Panc1 (cell line): Measurements from ENCODE around the gene TMEM273. TPM values are rescaled to one million over a fixed set of nuclear protein-coding genes. Genes with fewer than 3 reads are reported as not detected.

Experiments
- ATAC-seq: fragments of 200-7000 bp; cut with Tn5 transposase; 2 replicates; pipeline ENCODE4 v1.9.1; 2020; ENCODE audit warnings: mild to moderate bottlenecking, moderate library complexity
- BruUV-seq: library from RNA; stranded (reverse); fragments of 400-500 nt; replicated peaks from 2 replicates; lab custom pipeline; 2021; lab: Mats Ljungman, UMichigan
- CTCF ChIA-PET: fragments of 300-600 bp; sonication (Branson Sonifier 250); formaldehyde crosslinking; loops from one replicate; lab custom pipeline; 2022; ENCODE audit warnings: antibody characterized with exemption; lab: Charles Lee
- POLR2A ChIA-PET: fragments of 300-600 bp; sonication (Branson Sonifier 250); formaldehyde crosslinking; loops from one replicate; lab custom pipeline; 2022; ENCODE audit warnings: antibody characterized with exemption; lab: Charles Lee
- DNase-seq: peaks from one replicate; pipeline ENCODE4 v3.0.0-alpha.2; 2010; ENCODE audit warnings: low read depth, low spot score
- H3K27ac ChIP-seq: 2 replicates; pipeline ENCODE4 v1.5.1; 2011; ENCODE audit warnings: mild to moderate bottlenecking, low read length, inconsistent platforms
- H3K27me3 ChIP-seq: fragments of 200-500 bp; sonication (Bioruptor generic); 2 replicates; pipeline ENCODE4 v1.6.0; 2014; ENCODE audit warnings: low read length, inconsistent platforms; ENCODE audit not compliant: control insufficient read depth, insufficient read depth
- H3K36me3 ChIP-seq: fragments of 200-500 bp; sonication (Bioruptor generic); 2 replicates; pipeline ENCODE4 v1.5.1; 2014; ENCODE audit warnings: inconsistent platforms, mild to moderate bottlenecking, low read length, moderate library complexity; ENCODE audit not compliant: control insufficient read depth, insufficient read depth
- H3K4me1 ChIP-seq: 2 replicates; pipeline ENCODE4 v1.5.1; 2011; ENCODE audit warnings: inconsistent platforms, mild to moderate bottlenecking, low read length, moderate library complexity; ENCODE audit not compliant: control insufficient read depth, insufficient read depth
- H3K4me3 ChIP-seq, 2 experiments: 2 replicates each; pipeline ENCODE4 v1.5.1; 2011 to 2012; ENCODE audit warnings: low read depth in 2 of 2, low read length in 2 of 2, mild to moderate bottlenecking in 2 of 2, inconsistent platforms in 1 of 2, moderate library complexity in 1 of 2
- H3K9me3 ChIP-seq: fragments of 200-500 bp; sonication (Bioruptor generic); 2 replicates; pipeline ENCODE4 v1.5.1; 2014; ENCODE audit warnings: low read depth, mild to moderate bottlenecking, inconsistent platforms, low read length, moderate library complexity; ENCODE audit not compliant: control insufficient read depth, insufficient read depth
- POLR2AphosphoS5 ChIP-seq: IDR thresholded peaks from 2 replicates; pipeline ENCODE4 v1.6.1; 2012; ENCODE audit warnings: mild to moderate bottlenecking, low read depth, low read length, moderate library complexity
- SIN3A ChIP-seq: IDR thresholded peaks from 2 replicates; pipeline ENCODE4 v1.6.1; 2012; ENCODE audit warnings: low read depth, mild to moderate bottlenecking, low read length, moderate library complexity, borderline replicate concordance; ENCODE audit not compliant: insufficient read depth
- TCF7L2 ChIP-seq: IDR thresholded peaks from 2 replicates; pipeline ENCODE4 v1.6.1; 2011; ENCODE audit warnings: mild to moderate bottlenecking, low read depth, low read length, inconsistent platforms
- in situ Hi-C: cut with HindIII; loops from 2 replicates; pipeline ENCODE4 v1.10.0; 2016; ENCODE audit warnings: low sequenced_read_pairs, low pct_unique_long_range_greater_than_20kb
- intact Hi-C: fragments of 100-400 bp; cut with micrococcal nuclease; formaldehyde crosslinking; loops from one replicate; pipeline ENCODE4 v1.10.0; 2022; ENCODE audit not compliant: unreplicated experiment
- total RNA-seq: library from RNA; stranded (reverse); gene quantifications from one replicate; pipeline ENCODE4 v1.2.1, GENCODE V29; 2021; ENCODE audit not compliant: unreplicated experiment
- TF ChIP-seq, protein P1 (sequence below), 2 experiments: IDR thresholded peaks; 2 replicates each; pipeline ENCODE4 v1.6.1; 2011 to 2012; ENCODE audit warnings: low read depth in 2 of 2, control low read depth in 1 of 2, low read length in 1 of 2, mild to moderate bottlenecking in 1 of 2, moderate library complexity in 1 of 2; ENCODE audit not compliant: insufficient read depth in 1 of 2
- TF ChIP-seq, protein P2 (sequence below): fragments of 450-650 bp; IDR thresholded peaks from 2 replicates; pipeline ENCODE4 v1.5.1; 2017; ENCODE audit warnings: mild to moderate bottlenecking

Gene TMEM273
- total RNA-seq, 1 experiment from 2014 or later = 0.23 TPM

DNA sequence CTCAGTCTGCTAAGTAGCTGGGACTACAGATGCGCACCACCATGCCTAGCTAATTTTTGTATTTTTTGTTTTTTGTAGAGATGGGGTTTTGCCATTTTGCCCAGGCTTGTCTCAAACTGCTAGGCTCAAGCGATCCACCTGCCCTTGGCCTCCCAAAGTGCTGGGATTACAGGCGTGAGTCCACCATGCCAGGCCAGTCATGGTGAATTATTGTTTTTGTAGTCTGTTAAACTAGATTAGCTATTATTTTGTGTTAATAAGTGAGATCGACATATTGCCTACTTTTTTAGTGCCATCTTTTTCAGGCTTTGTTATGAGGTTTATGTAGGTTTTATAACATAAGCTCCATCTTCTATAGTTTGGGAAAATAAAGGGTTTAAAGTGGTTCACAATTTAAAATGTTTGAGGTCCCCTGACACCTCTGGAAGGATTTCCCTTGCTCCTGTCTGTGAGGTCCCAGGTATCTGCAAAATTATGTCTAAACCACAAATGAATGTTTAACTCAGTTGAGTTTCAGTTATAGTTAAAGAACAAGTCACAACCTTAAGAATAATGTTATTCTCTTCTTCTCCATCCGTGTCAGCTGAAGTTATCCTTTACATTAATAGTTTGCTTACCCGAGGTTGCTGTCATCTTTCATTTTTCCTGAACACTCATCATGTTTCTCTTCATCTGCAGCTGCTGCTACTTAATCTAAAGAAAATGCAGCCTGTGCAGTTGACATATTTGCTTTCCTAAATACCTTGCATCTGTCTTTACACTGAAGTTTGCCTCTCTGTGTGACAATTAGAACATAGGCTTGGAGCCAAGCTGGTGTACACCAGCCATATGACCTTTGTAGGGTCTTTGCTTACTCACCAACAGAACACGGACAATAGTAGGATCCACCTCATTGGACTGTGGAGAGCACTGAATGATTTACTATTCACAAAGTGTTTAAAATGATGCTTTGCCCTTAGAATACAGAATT is 63.9 kb downstream of the TMEM273 start:
- BruUV-seq = no TSS peak
- H3K36me3 ChIP-seq = no peaks in the 10 kb centered on the region
- ChIA-PET POLR2A (no interaction called here), CTCF (no interaction called here)
- intact Hi-C loops = no loop called here
- no peak overlapping the region for H3K27ac ChIP-seq
- DNase-seq (no peak), ATAC-seq (no peak)
- H3K27me3 ChIP-seq = peaks cover 7% of the 10 kb centered on the region; the same call in 1 of the 2 replicates
- TF ChIP-seq POLR2AphosphoS5 = no peak
- TF ChIP-seq, protein P1, sequence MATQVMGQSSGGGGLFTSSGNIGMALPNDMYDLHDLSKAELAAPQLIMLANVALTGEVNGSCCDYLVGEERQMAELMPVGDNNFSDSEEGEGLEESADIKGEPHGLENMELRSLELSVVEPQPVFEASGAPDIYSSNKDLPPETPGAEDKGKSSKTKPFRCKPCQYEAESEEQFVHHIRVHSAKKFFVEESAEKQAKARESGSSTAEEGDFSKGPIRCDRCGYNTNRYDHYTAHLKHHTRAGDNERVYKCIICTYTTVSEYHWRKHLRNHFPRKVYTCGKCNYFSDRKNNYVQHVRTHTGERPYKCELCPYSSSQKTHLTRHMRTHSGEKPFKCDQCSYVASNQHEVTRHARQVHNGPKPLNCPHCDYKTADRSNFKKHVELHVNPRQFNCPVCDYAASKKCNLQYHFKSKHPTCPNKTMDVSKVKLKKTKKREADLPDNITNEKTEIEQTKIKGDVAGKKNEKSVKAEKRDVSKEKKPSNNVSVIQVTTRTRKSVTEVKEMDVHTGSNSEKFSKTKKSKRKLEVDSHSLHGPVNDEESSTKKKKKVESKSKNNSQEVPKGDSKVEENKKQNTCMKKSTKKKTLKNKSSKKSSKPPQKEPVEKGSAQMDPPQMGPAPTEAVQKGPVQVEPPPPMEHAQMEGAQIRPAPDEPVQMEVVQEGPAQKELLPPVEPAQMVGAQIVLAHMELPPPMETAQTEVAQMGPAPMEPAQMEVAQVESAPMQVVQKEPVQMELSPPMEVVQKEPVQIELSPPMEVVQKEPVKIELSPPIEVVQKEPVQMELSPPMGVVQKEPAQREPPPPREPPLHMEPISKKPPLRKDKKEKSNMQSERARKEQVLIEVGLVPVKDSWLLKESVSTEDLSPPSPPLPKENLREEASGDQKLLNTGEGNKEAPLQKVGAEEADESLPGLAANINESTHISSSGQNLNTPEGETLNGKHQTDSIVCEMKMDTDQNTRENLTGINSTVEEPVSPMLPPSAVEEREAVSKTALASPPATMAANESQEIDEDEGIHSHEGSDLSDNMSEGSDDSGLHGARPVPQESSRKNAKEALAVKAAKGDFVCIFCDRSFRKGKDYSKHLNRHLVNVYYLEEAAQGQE (IDR thresholded peaks at IDR 0.05; ENCODE audit: insufficient read depth in 1 of 2, low read depth in 2 of 2, low read length in 1 of 2) = no peak
- no peaks in the 10 kb centered on the region for H3K4me1 ChIP-seq
- H3K4me3 ChIP-seq = no peak overlapping the region
- in situ Hi-C loops = no loop called here
- no peaks in the 10 kb centered on the region for H3K9me3 ChIP-seq

DNA sequence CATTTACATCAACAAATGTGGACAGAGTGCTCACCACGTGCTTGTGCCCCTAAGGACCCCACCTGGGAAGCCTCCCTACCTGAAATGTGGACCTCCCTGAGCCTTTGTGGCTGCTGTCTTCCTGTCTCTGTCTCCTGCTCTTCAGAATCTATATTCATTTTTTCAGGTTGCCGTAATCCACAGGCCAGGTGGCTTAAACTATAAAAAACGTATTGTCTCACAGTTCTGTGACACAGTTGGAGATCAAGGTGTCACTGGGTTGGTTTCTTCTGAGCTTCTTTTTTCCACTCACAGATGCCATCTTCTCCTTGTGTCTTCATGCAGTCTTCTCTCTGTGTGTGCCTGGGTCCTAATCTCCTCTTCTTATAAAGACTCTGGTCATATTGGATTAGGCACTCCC is 67.3 kb downstream of the TMEM273 start:
- TF ChIP-seq, protein P1 (IDR thresholded peaks at IDR 0.05; ENCODE audit: insufficient read depth in 1 of 2, low read depth in 2 of 2, low read length in 1 of 2) = no peak
- TF ChIP-seq SIN3A (no peak), TCF7L2 (no peak), POLR2AphosphoS5 (no peak)
- TF ChIP-seq, protein P2, sequence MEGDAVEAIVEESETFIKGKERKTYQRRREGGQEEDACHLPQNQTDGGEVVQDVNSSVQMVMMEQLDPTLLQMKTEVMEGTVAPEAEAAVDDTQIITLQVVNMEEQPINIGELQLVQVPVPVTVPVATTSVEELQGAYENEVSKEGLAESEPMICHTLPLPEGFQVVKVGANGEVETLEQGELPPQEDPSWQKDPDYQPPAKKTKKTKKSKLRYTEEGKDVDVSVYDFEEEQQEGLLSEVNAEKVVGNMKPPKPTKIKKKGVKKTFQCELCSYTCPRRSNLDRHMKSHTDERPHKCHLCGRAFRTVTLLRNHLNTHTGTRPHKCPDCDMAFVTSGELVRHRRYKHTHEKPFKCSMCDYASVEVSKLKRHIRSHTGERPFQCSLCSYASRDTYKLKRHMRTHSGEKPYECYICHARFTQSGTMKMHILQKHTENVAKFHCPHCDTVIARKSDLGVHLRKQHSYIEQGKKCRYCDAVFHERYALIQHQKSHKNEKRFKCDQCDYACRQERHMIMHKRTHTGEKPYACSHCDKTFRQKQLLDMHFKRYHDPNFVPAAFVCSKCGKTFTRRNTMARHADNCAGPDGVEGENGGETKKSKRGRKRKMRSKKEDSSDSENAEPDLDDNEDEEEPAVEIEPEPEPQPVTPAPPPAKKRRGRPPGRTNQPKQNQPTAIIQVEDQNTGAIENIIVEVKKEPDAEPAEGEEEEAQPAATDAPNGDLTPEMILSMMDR = no peak
- ATAC-seq (no peak), DNase-seq (no peak)
- Histone ChIP-seq H3K9me3 (no peaks in the 10 kb centered on the region), H3K4me3 (no peak overlapping the region), H3K4me1 (no peaks in the 10 kb centered on the region), H3K27ac (no peak overlapping the region), H3K27me3 (peaks cover 11% of the 10 kb centered on the region; the same call in 1 of the 2 replicates), H3K36me3 (no peaks in the 10 kb centered on the region)
- BruUV-seq = no TSS peak
- ChIA-PET POLR2A (no interaction called here), CTCF (no interaction called here)
- intact Hi-C loops (no loop called here), in situ Hi-C loops (no loop called here)
